Measurements from ENCODE around the gene CLHC1.

DNA sequence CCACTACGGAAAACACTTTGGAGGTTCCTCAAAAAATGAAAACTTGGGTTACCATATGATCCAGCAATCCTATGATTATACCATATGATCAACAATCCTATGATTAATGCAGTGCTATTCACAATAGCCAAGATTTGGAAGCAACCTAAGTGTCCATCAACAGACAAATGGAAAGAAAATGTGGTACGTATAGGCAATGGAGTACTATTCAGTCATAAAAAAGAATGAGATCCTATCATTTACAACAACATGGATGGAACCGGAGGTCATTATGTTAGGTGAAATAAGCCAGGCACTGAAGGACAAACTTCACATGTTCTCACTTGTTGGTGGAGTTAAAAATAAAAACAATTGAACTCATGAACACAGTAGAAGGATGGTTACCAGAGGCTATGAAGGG, 27.6 kb downstream of the CLHC1 start:
- TF ChIP-seq POLR2A (IDR thresholded peaks at IDR 0.05) (no peak), CTCF (IDR thresholded peaks at IDR 0.05) (no peak)

Data from testis (tissue), 2 donors.